Calu3 (cell line): ENCODE measurements around the gene FBXO45. TPM values are rescaled to one million over a fixed set of nuclear protein-coding genes. Genes with fewer than 3 reads are reported as not detected.

Experiments
- BruUV-seq: library from RNA; stranded (reverse); fragments of 400-500 nt; replicated peaks from 2 replicates; lab custom pipeline; 2021; lab: Mats Ljungman, UMichigan
- CTCF ChIA-PET: fragments of 300-600 bp; sonication (Branson Sonifier 250); formaldehyde crosslinking; loops from one replicate; lab custom pipeline; 2022; ENCODE audit warnings: antibody characterized with exemption; lab: Charles Lee
- DNase-seq: peaks from one replicate; pipeline ENCODE4 v3.0.0; 2022
- H3K27ac Mint-ChIP-seq: one replicate; pipeline ENCODE4 v1.8.0; 2022; ENCODE audit warnings: mixed read lengths; ENCODE audit not compliant: unreplicated experiment
- H3K27me3 Mint-ChIP-seq: one replicate; pipeline ENCODE4 v1.8.0; 2022; ENCODE audit warnings: mixed read lengths; ENCODE audit not compliant: unreplicated experiment
- H3K36me3 Mint-ChIP-seq: one replicate; pipeline ENCODE4 v1.8.0; 2022; ENCODE audit warnings: mild to moderate bottlenecking, moderate library complexity, mixed read lengths; ENCODE audit not compliant: insufficient read depth, unreplicated experiment
- H3K4me1 Mint-ChIP-seq: one replicate; pipeline ENCODE4 v1.8.0; 2022; ENCODE audit warnings: mild to moderate bottlenecking, low read depth, mixed read lengths; ENCODE audit not compliant: unreplicated experiment
- H3K4me3 Mint-ChIP-seq: one replicate; pipeline ENCODE4 v1.8.0; 2022; ENCODE audit warnings: mild to moderate bottlenecking, low read depth, moderate library complexity, mixed read lengths; ENCODE audit not compliant: unreplicated experiment
- H3K9me3 Mint-ChIP-seq: one replicate; pipeline ENCODE4 v1.8.0; 2022; ENCODE audit warnings: low read depth, mixed read lengths; ENCODE audit not compliant: unreplicated experiment
- CTCF ChIP-seq: fragments of 200-600 bp; IDR thresholded peaks from one replicate; pipeline ENCODE4 v1.8.0; 2022; ENCODE audit warnings: antibody characterized with exemption; ENCODE audit not compliant: unreplicated experiment
- intact Hi-C: fragments of 100-400 bp; cut with micrococcal nuclease; formaldehyde crosslinking; loops from one replicate; pipeline ENCODE4 v1.10.0; 2022; ENCODE audit not compliant: unreplicated experiment
- total RNA-seq: library from RNA; stranded (reverse); gene quantifications from 2 replicates; pipeline ENCODE4 v1.2.3, GENCODE V29; 2022

The FBXO45 gene
- total RNA-seq, 1 experiment from 2014 or later, result 10.8 TPM

- Mint-ChIP-seq H3K27me3 (no peaks in the 10 kb centered on the region), H3K9me3 (no peaks in the 10 kb centered on the region), H3K4me3 (no peak overlapping the region), H3K4me1 (no peaks in the 10 kb centered on the region), H3K27ac (no peak overlapping the region), H3K36me3 (no peaks in the 10 kb centered on the region)
- DNase-seq, result no peak
- CTCF ChIA-PET, result no interaction called here
- no TSS peak for BruUV-seq
- TF ChIP-seq CTCF, result no peak
- intact Hi-C loops, result no loop called here
Measured at GRCh38 chr3:196557236-196557635, 11.2 kb upstream of the FBXO45 start.

GRCh38 chr3:196558476-196558875 lies 10.0 kb upstream of the FBXO45 start:
- H3K9me3 Mint-ChIP-seq, result no peaks in the 10 kb centered on the region
- H3K4me1 Mint-ChIP-seq, result no peaks in the 10 kb centered on the region
- DNase-seq, result no peak
- no peaks in the 10 kb centered on the region for H3K27me3 Mint-ChIP-seq
- BruUV-seq, result no TSS peak
- no peak for TF ChIP-seq CTCF
- CTCF ChIA-PET, result no interaction called here
- H3K27ac Mint-ChIP-seq, result no peak overlapping the region
- no peak overlapping the region for H3K4me3 Mint-ChIP-seq
- intact Hi-C loops, result no loop called here
- no peaks in the 10 kb centered on the region for H3K36me3 Mint-ChIP-seq

GRCh38 chr3:196559826-196560225 lies 8.6 kb upstream of the FBXO45 start:
- CTCF ChIA-PET, result no interaction called here
- Mint-ChIP-seq H3K4me3 (no peak overlapping the region), H3K36me3 (no peaks in the 10 kb centered on the region), H3K27me3 (no peaks in the 10 kb centered on the region), H3K4me1 (no peaks in the 10 kb centered on the region), H3K27ac (no peak overlapping the region), H3K9me3 (no peaks in the 10 kb centered on the region)
- no peak for DNase-seq
- BruUV-seq, result no TSS peak
- no peak for TF ChIP-seq CTCF
- intact Hi-C loops, result no loop called here

GRCh38 chr3:196563721-196564225 lies 4.7 kb upstream of the FBXO45 start:
- TF ChIP-seq CTCF, result no peak
- H3K4me1 Mint-ChIP-seq, result peaks cover 9% of the 10 kb centered on the region
- H3K9me3 Mint-ChIP-seq, result no peaks in the 10 kb centered on the region
- DNase-seq, result no peak
- peaks cover 18% of the 10 kb centered on the region for H3K36me3 Mint-ChIP-seq
- BruUV-seq, result no TSS peak
- intact Hi-C loops, result no loop called here
- H3K27me3 Mint-ChIP-seq, result no peaks in the 10 kb centered on the region
- CTCF ChIA-PET, result no interaction called here
- no peak overlapping the region for H3K4me3 Mint-ChIP-seq
- no peak overlapping the region for H3K27ac Mint-ChIP-seq
